Fibroblast of lung (primary cell): ENCODE measurements around the gene GPRASP2.
"Not testable (repeated sequence)": the region's sequence is repeated elsewhere in the genome, so short reads cannot be mapped to it uniquely, and the experiment has no call there.

Experiments
- CTCF ChIP-seq, 2 donors: IDR thresholded peaks in 1 of 2; conservative IDR thresholded peaks in 1 of 2; 1 replicate in 1 of 2; 2 replicates in 1 of 2; pipeline ENCODE4 v1.5.1; 2011 to 2012; ENCODE audit warnings: low read length in 2 of 2, control low read depth in 1 of 2, inconsistent platforms in 1 of 2, low read depth in 1 of 2, mild to moderate bottlenecking in 1 of 2
- EZH2 ChIP-seq: IDR thresholded peaks from 2 replicates; pipeline ENCODE4 v1.5.1; 2012; ENCODE audit warnings: low read length, control low read depth, mild to moderate bottlenecking; ENCODE audit errors: missing control alignments

- TF ChIP-seq CTCF (conservative IDR thresholded peaks at IDR 0.05 in 1 of 2, IDR thresholded peaks at IDR 0.05 in 1 of 2; ENCODE audit: low read depth in 1 of 2, low read length in 2 of 2); EZH2: not testable (repeated sequence)
Measured at GRCh38 chrX:102677479-102677878, 34.8 kb upstream of the GPRASP2 start.
